K562 (cell line): ENCODE measurements around the gene CDKN2C. TPM values are rescaled to one million over a fixed set of nuclear protein-coding genes. Genes with fewer than 3 reads are reported as not detected.

Experiments used
- CAMTA2 ChIP-seq: fragments of 250-450 bp; sonication (Bioruptor Pico); conservative IDR thresholded peaks from 2 replicates; pipeline ENCODE4 v1.5.1; 2022
- ELK1 ChIP-seq: sonication (generic); formaldehyde crosslinking; IDR thresholded peaks from 2 replicates; pipeline ENCODE4 v1.8.1; 2022; ENCODE audit warnings: missing genetic modification reagents
- GABPB2 ChIP-seq: fragments of 250-450 bp; sonication (Bioruptor Pico); conservative IDR thresholded peaks from 2 replicates; pipeline ENCODE4 v1.5.1; 2021; ENCODE audit warnings: mild to moderate bottlenecking
- MITF ChIP-seq: IDR thresholded peaks from 2 replicates; pipeline ENCODE4 v1.6.1; 2014; ENCODE audit warnings: antibody characterized with exemption
- SMARCA5 ChIP-seq: fragments of 450-650 bp; IDR thresholded peaks from 2 replicates; pipeline ENCODE4 v1.6.1; 2016
- ZFX ChIP-seq: sonication (generic); formaldehyde crosslinking; IDR thresholded peaks from 2 replicates; pipeline ENCODE4 v1.8.0; 2022; ENCODE audit warnings: mild to moderate bottlenecking, missing genetic modification reagents, moderate library complexity
- ZMIZ1 ChIP-seq, 2 experiments: fragments of 150-350 bp in 1 of 2; IDR thresholded peaks; 2 replicates each; pipeline ENCODE4 v1.6.1; 2012 to 2016; ENCODE audit warnings: low read depth in 2 of 2, low read length in 2 of 2, mild to moderate bottlenecking in 1 of 2, moderate library complexity in 1 of 2
- ZNF507 ChIP-seq: conservative IDR thresholded peaks from 2 replicates; pipeline ENCODE4 v1.6.1; 2017; ENCODE audit warnings: missing genetic modification characterization, missing compliant biosample characterization
- ZNF512 ChIP-seq: IDR thresholded peaks from 2 replicates; pipeline ENCODE4 v1.6.1; 2016; ENCODE audit warnings: missing genetic modification characterization, missing compliant biosample characterization
- ZNF583 ChIP-seq: fragments of 250-450 bp; sonication (Bioruptor Pico); IDR thresholded peaks from 2 replicates; pipeline ENCODE4 v1.4.0; 2020
- ZNF589 ChIP-seq: fragments of 200-800 bp; sonication (Bioruptor generic); IDR thresholded peaks from 2 replicates; pipeline ENCODE4 v1.6.1; 2016; ENCODE audit warnings: low read depth, missing genetic modification characterization, missing compliant biosample characterization
- ZNF609 ChIP-seq: sonication (generic); formaldehyde crosslinking; IDR thresholded peaks from 2 replicates; pipeline ENCODE4 v1.8.1; 2023; ENCODE audit warnings: missing genetic modification reagents, mild to moderate bottlenecking, borderline replicate concordance
- polyA plus RNA-seq, 8 experiments: library from polyadenylated mRNA; depleted of rRNA in 4 of 8; stranded (reverse) in 5 of 8; unstranded in 3 of 8; fragments of >200 nt; fragmentation: Nextera tagmentation in 2 of 8; fragmentation: Illumina TruSeq in 1 of 8; extraction: Ambion mirVana in 2 of 8; extraction: Trizol in 1 of 8; gene quantifications; 2 replicates each; pipeline versions ENCODE4 v1.2.1 to v1.2.3, GENCODE V29; 2011 to 2014; ENCODE audit warnings: inconsistent platforms in 1 of 8, missing spikeins in 1 of 8
- total RNA-seq, 7 experiments: library from RNA; depleted of rRNA in 6 of 7; stranded (reverse); fragments of >200 nt in 6 of 7; fragmentation: Illumina TruSeq in 2 of 7; extraction: Trizol in 2 of 7; gene quantifications; 2 replicates each; pipeline versions ENCODE4 v1.2.1 to v1.2.3, GENCODE V29; 2011 to 2021; ENCODE audit warnings: low replicate concordance in 1 of 7

The CDKN2C gene
- total and polyA plus RNA-seq, 9 of the 15 experiments (the other 6 are each of a cell fraction or from before 2014, with no cell fraction given) = 11.9 to 74.3 (median 45.9) TPM

- TF ChIP-seq ZNF609 (CRISPR knock-in tag) (no peak), MITF (no peak), SMARCA5 (no peak), ZMIZ1 (IDR thresholded peaks at IDR 0.05; ENCODE audit: low read depth in 2 of 2, low read length in 2 of 2) (no peak), ZNF507 (no peak), ZFX (CRISPR knock-in tag) (peak; percentile 94), GABPB2 (no peak), ZNF589 (CRISPR knock-in tag) (peak; percentile 25; the same call in 1 of the 2 replicates), CAMTA2 (CRISPR knock-in tag) (0 out of 2 replicates have a peak, but pooled peaks have one; percentile 19), ZNF512 (tag) (no peak), ELK1 (CRISPR knock-in tag) (no peak; the same call in 1 of the 2 replicates), ZNF583 (CRISPR knock-in tag) (peak; percentile 62)
These were observed 1.8 kb upstream of the CDKN2C start (continued) for GRCh38 chr1:50968158-50968820.
